ENCODE data around the gene HDAC4. TPM values are rescaled to one million over a fixed set of nuclear protein-coding genes. Genes with fewer than 3 reads are reported as not detected.

The HDAC4 gene
- total RNA-seq, 1 experiment from 2014 or later = 32.0 TPM

DNA sequence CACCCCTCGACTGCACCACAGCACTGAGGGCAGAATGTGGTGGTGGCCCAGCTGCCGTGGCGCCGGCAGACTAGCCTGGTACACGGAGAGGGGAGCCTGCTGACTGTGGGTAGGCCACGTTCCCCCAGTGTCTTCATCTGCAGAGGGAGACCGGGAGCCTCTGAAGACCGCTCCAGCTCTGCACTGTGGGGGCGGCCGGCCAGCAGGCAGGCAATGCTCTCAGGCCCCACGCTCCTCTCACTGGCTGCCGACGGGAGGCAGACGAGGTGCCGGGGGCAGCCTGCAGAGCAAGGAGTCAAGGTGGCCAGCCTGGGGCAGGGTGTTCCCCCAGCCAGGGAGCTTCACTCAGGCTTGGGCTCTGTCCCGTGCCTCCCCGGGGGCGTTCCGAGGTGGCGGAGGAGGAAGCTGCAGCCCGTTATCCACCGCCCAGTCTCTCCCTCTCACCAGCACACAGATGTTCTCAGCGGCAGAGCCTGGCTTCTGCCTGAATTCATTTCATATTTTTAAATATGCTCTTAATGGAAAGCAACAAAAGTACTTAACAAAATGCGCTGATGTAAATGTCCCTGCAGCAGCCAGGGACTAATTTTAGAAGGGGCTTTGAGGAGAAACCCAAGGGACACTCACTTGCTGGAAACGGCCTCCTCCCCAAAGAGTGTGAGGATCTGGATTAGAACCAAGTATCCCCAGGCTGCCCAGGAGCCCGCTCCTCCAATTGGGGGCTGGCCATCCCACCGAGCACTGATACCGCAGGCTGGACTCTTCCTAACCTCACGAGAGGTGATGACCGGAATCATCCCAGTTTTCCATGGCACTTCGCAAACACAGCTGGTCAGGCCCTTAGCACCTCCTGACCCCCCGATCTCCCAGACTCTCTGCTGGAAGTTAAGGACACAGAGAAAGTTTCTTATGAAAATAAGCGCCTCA, 87.8 kb downstream of the HDAC4 start:
- H3K4me1 Mint-ChIP-seq = peaks cover 18 to 20% of the 10 kb centered on the region in 2 experiments
- Histone ChIP-seq H4K8ac (replicated peaks; ENCODE audit: insufficient read length, low read depth, low read length) (no peak overlapping the region), H2BK15ac (ENCODE audit: low read depth, low read length) (no peak overlapping the region), H3T11ph (ENCODE audit: low read length) (no peak overlapping the region), H2AK5ac (ENCODE audit: insufficient read length, low read length) (no peak overlapping the region), H3K23me2 (ENCODE audit: insufficient read length, low read depth, low read length, poor library complexity, severe bottlenecking) (no peaks in the 10 kb centered on the region), H3K4me1 (ENCODE audit: insufficient read depth, low read length) (no peaks in the 10 kb centered on the region), H2BK120ac (ENCODE audit: low read depth, low read length, poor library complexity, severe bottlenecking) (no peak overlapping the region), H2BK5ac (ENCODE audit: insufficient read length, low read length) (no peak overlapping the region), H2BK20ac (ENCODE audit: low read depth, low read length, poor library complexity, severe bottlenecking) (no peak overlapping the region), H4K5ac (ENCODE audit: insufficient read length, low read depth, low read length) (no peak overlapping the region), H2BK12ac (ENCODE audit: insufficient read length, low read depth, low read length) (no peak overlapping the region), H3K23ac (ENCODE audit: insufficient read length, low read depth, low read length) (no peak overlapping the region), H3K9ac (ENCODE audit: extremely low read depth, insufficient read length, low read length) (no peak overlapping the region), H4K91ac (ENCODE audit: insufficient read length, low read depth, low read length) (no peak overlapping the region), H3K56ac (ENCODE audit: insufficient read length, low read depth, low read length) (no peak overlapping the region), H3K79me2 (ENCODE audit: insufficient read depth, low read length) (peaks cover 13% of the 10 kb centered on the region; the same call in 1 of the 2 replicates), H3K4ac (ENCODE audit: low read depth, low read length) (no peak overlapping the region), H2AFZ (ENCODE audit: low read length) (no peak overlapping the region), H3K18ac (ENCODE audit: insufficient read length, low read depth, low read length) (no peak overlapping the region), H3K4me2 (ENCODE audit: insufficient read depth, insufficient read length, low read length) (no peak overlapping the region), H3K27me3 (ENCODE audit: insufficient read depth, low read length) (no peaks in the 10 kb centered on the region), H3K27ac (ENCODE audit: insufficient read length, low read depth, low read length) (no peak overlapping the region), H3K79me1 (ENCODE audit: insufficient read depth, low read depth, low read length, poor library complexity, severe bottlenecking) (peaks cover 13% of the 10 kb centered on the region), H4K20me1 (ENCODE audit: control insufficient read depth, insufficient read depth, insufficient read length) (peaks cover 4% of the 10 kb centered on the region), H3K14ac (ENCODE audit: insufficient read depth, low read length) (0 out of 2 replicates have a peak overlapping the region, but pooled peaks have one; percentile 50), H3K9me3 (ENCODE audit: control insufficient read depth, low read depth, low read length) (no peaks in the 10 kb centered on the region)
- no peak for DNase-seq
- peaks cover 19 to 36% (median 27%) of the 10 kb centered on the region in 3 experiments for H3K36me3 Mint-ChIP-seq (ENCODE audit: insufficient read depth in 1 of 3, low read depth in 3 of 3)
- no peak for TF ChIP-seq CTCF (conservative IDR thresholded peaks at IDR 0.05)
- no CpG with 5 or more reads among the region's 33 CpGs for WGBS (ENCODE audit: extremely low coverage, insufficient read length, low lambda C conversion rate)
- H3K9me3 Mint-ChIP-seq = peaks cover 23 to 25% of the 10 kb centered on the region in 2 experiments
- H3K27ac Mint-ChIP-seq = peak overlapping the region; percentile 49 to 77 (median 65); a peak in 3 of 7 replicates
- no peak overlapping the region for H3K4me3 Mint-ChIP-seq
- no peaks in the 10 kb centered on the region for H3K27me3 Mint-ChIP-seq (ENCODE audit: low read depth)
